Progenitor cell of endocrine pancreas (in vitro differentiated cells): ENCODE measurements around the gene TMC3. TPM values are rescaled to one million over a fixed set of nuclear protein-coding genes. Genes with fewer than 3 reads are reported as not detected.
A peak's percentile ranks its signal among the peaks of the same experiment; 100 is the strongest.
"Not testable (repeated sequence)": the region's sequence is repeated elsewhere in the genome, so short reads cannot be mapped to it uniquely, and the experiment has no call there.

ENCODE experiments used
- DNase-seq: peaks from one replicate; pipeline ENCODE4 v3.0.0; 2021; ENCODE audit warnings: low spot score; ENCODE audit not compliant: unreplicated experiment
- H3K27ac Mint-ChIP-seq: 2 replicates; pipeline ENCODE4 v1.8.0; 2021; ENCODE audit warnings: mild to moderate bottlenecking, moderate library complexity, mixed read lengths
- H3K27me3 Mint-ChIP-seq: 2 replicates; pipeline ENCODE4 v1.8.0; 2021; ENCODE audit warnings: mixed read lengths
- H3K36me3 Mint-ChIP-seq: 2 replicates; pipeline ENCODE4 v1.8.0; 2022; ENCODE audit warnings: mixed read lengths; ENCODE audit not compliant: insufficient read depth
- H3K4me1 Mint-ChIP-seq: 2 replicates; pipeline ENCODE4 v1.8.0; 2021; ENCODE audit warnings: low read depth, mixed read lengths
- H3K4me3 Mint-ChIP-seq: 2 replicates; pipeline ENCODE4 v1.8.0; 2021; ENCODE audit warnings: low read depth, mild to moderate bottlenecking, moderate library complexity, mixed read lengths
- H3K9me3 Mint-ChIP-seq: 2 replicates; pipeline ENCODE4 v1.8.0; 2021; ENCODE audit warnings: low read depth, mixed read lengths
- total RNA-seq: library from RNA; stranded (reverse); gene quantifications from 2 replicates; pipeline ENCODE4 v1.2.1, GENCODE V29; 2021
- TF ChIP-seq, protein P1 (sequence below): fragments of 200-600 bp; sonication (generic); IDR thresholded peaks from one replicate; pipeline ENCODE4 v1.5.0; 2021; ENCODE audit warnings: antibody characterized with exemption, mild to moderate bottlenecking; ENCODE audit not compliant: unreplicated experiment

The TMC3 gene
- total RNA-seq, 1 donor from 2014 or later: 0.10 TPM

GRCh38 chr15:81331600-81331999, 42.4 kb downstream of the TMC3 start:
- no peak overlapping the region for H3K4me3 Mint-ChIP-seq
- no peaks in the 10 kb centered on the region for H3K9me3 Mint-ChIP-seq
- H3K4me1 Mint-ChIP-seq: peaks cover 21% of the 10 kb centered on the region
- DNase-seq: no peak
- peaks cover 2% of the 10 kb centered on the region for H3K36me3 Mint-ChIP-seq
- no peak overlapping the region for H3K27ac Mint-ChIP-seq
- TF ChIP-seq, protein P1, sequence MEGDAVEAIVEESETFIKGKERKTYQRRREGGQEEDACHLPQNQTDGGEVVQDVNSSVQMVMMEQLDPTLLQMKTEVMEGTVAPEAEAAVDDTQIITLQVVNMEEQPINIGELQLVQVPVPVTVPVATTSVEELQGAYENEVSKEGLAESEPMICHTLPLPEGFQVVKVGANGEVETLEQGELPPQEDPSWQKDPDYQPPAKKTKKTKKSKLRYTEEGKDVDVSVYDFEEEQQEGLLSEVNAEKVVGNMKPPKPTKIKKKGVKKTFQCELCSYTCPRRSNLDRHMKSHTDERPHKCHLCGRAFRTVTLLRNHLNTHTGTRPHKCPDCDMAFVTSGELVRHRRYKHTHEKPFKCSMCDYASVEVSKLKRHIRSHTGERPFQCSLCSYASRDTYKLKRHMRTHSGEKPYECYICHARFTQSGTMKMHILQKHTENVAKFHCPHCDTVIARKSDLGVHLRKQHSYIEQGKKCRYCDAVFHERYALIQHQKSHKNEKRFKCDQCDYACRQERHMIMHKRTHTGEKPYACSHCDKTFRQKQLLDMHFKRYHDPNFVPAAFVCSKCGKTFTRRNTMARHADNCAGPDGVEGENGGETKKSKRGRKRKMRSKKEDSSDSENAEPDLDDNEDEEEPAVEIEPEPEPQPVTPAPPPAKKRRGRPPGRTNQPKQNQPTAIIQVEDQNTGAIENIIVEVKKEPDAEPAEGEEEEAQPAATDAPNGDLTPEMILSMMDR: no peak
- peaks cover 26% of the 10 kb centered on the region for H3K27me3 Mint-ChIP-seq

DNA sequence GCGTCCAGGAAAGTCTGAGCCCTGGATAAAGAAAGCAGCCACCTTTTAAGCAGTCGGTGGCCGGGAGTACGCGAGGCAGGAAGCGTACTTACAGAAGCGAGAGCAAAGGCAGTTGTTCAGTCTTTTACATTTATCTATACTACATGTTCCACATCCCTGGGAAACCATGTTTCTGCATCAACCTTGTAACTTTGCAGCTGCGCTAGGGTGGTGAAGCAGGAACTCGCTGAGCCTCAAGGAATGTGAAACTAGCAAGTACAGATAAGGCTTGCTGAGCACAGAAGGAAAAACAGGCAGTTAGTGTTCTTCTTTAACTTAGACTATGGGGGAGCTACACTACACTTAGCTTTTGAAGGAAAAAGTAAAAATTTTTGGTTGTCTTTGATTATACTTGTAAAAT, 42.9 kb downstream of the TMC3 start:
- DNase-seq, H3K9me3 Mint-ChIP-seq, H3K4me3 Mint-ChIP-seq, H3K36me3 Mint-ChIP-seq: not testable (repeated sequence)
- H3K27me3 Mint-ChIP-seq: peaks cover 26% of the 10 kb centered on the region
- H3K4me1 Mint-ChIP-seq: peaks cover 21% of the 10 kb centered on the region
- peak overlapping the region; percentile 65 for H3K27ac Mint-ChIP-seq

- peaks cover 26% of the 10 kb centered on the region for H3K27me3 Mint-ChIP-seq
- no peak overlapping the region for H3K4me3 Mint-ChIP-seq
- TF ChIP-seq, protein P1: no peak
- peaks cover 2% of the 10 kb centered on the region for H3K36me3 Mint-ChIP-seq
- H3K27ac Mint-ChIP-seq: peak overlapping the region; percentile 65
- no peak for DNase-seq
- H3K4me1 Mint-ChIP-seq: peaks cover 21% of the 10 kb centered on the region
- H3K9me3 Mint-ChIP-seq: no peaks in the 10 kb centered on the region
These were observed 43.5 kb downstream of the TMC3 start for GRCh38 chr15:81330366-81331090.

- no peak overlapping the region for H3K27ac Mint-ChIP-seq
- peaks cover 13% of the 10 kb centered on the region for H3K4me1 Mint-ChIP-seq
- TF ChIP-seq, protein P1: no peak
- no peaks in the 10 kb centered on the region for H3K9me3 Mint-ChIP-seq
- H3K27me3 Mint-ChIP-seq: peaks cover 34% of the 10 kb centered on the region
- peaks cover 2% of the 10 kb centered on the region for H3K36me3 Mint-ChIP-seq
- no peak for DNase-seq
- H3K4me3 Mint-ChIP-seq: no peak overlapping the region
These were observed 44.6 kb downstream of the TMC3 start for GRCh38 chr15:81329446-81329845.

GRCh38 chr15:81327516-81327915, 46.5 kb downstream of the TMC3 start:
- TF ChIP-seq, protein P1: no peak
- H3K4me3 Mint-ChIP-seq: no peak overlapping the region
- peaks cover 13% of the 10 kb centered on the region for H3K4me1 Mint-ChIP-seq
- no peaks in the 10 kb centered on the region for H3K36me3 Mint-ChIP-seq
- H3K9me3 Mint-ChIP-seq: no peaks in the 10 kb centered on the region
- peaks cover 33% of the 10 kb centered on the region for H3K27me3 Mint-ChIP-seq
- H3K27ac Mint-ChIP-seq: no peak overlapping the region
- DNase-seq: no peak
